ENCODE measurements around the gene BST1. TPM values are rescaled to one million over a fixed set of nuclear protein-coding genes. Genes with fewer than 3 reads are reported as not detected.

Gene BST1
- total and polyA plus RNA-seq, 10 of the 15 experiments (the other 5 are each of a cell fraction or from before 2014, with no cell fraction given), result 0.04 to 0.42 (median 0.11) TPM; not detected in 1

DNA sequence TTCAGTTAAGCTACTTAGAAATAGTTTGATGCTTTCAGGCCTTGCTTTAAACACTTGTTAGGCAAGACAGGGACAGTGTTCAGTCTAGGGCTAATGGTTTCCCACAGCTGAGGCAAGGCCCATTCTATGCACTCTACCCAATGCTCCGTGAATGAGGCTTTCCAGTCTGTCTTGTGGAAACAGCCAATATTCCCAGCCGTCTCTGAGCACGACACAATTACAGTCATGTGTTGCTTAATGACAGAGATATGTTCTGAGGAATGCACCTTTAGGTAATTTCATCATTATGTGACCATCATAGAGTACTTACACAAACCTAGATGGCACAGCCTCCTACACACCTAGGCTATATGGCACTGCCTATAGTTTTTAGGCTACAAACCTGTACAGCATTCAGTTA lies 30.8 kb upstream of the BST1 start (continued):
- TF ChIP-seq, protein P1, sequence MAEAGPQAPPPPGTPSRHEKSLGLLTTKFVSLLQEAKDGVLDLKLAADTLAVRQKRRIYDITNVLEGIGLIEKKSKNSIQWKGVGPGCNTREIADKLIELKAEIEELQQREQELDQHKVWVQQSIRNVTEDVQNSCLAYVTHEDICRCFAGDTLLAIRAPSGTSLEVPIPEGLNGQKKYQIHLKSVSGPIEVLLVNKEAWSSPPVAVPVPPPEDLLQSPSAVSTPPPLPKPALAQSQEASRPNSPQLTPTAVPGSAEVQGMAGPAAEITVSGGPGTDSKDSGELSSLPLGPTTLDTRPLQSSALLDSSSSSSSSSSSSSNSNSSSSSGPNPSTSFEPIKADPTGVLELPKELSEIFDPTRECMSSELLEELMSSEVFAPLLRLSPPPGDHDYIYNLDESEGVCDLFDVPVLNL (IDR thresholded peaks at IDR 0.05; ENCODE audit: low read depth, low read length), result no peak

DNA sequence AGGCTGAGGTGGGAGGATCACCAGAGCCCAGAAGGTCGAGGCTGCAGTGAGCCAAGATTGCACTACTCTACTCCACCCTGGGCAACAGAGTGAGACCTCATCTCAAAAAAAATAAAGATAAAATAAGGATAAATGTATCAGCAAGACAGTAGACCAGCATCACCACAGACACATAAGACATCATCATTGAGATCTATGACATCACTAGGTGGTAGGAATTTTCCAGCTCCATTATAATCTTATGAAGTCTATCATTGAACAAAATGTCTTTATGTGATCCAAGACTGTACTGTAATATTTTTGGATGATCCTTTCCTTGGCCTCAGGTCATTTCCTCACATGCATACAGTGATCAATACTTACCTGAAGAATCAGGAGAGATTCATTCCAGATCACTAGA lies 29.5 kb upstream of the BST1 start:
- RAD21 ChIA-PET (ENCODE audit: unreplicated experiment), result interaction anchor here (0.7 to 1.9 kb wide), 2 partner anchors 21 to 84 kb away, joined by 3 to 9 read pairs; no protein-coding TSS in a partner anchor
- POLR2A ChIA-PET, result interaction anchor here (0.7 to 1.4 kb wide), 4 partner anchors 9 to 21 kb away, joined by 3 to 6 read pairs (median 4); no protein-coding TSS in a partner anchor
- no peak for TF ChIP-seq SUZ12 (IDR thresholded peaks at IDR 0.05; ENCODE audit: unreplicated experiment)
- no peak for TF ChIP-seq DPF2 (IDR thresholded peaks at IDR 0.05)
- TF ChIP-seq SIN3A (IDR thresholded peaks at IDR 0.05; ENCODE audit: low read depth, low read length), result no peak
- TF ChIP-seq CBFB (IDR thresholded peaks at IDR 0.05; ENCODE audit: low read depth), result no peak
- no peak for TF ChIP-seq MTA3 (IDR thresholded peaks at IDR 0.05; ENCODE audit: borderline replicate concordance, low read length)
- TF ChIP-seq ZNF274 (IDR thresholded peaks at IDR 0.05; ENCODE audit: insufficient read depth, insufficient read length), result no peak
- no peak for TF ChIP-seq CREM (IDR thresholded peaks at IDR 0.05; ENCODE audit: low read depth)
- TF ChIP-seq, protein P2, sequence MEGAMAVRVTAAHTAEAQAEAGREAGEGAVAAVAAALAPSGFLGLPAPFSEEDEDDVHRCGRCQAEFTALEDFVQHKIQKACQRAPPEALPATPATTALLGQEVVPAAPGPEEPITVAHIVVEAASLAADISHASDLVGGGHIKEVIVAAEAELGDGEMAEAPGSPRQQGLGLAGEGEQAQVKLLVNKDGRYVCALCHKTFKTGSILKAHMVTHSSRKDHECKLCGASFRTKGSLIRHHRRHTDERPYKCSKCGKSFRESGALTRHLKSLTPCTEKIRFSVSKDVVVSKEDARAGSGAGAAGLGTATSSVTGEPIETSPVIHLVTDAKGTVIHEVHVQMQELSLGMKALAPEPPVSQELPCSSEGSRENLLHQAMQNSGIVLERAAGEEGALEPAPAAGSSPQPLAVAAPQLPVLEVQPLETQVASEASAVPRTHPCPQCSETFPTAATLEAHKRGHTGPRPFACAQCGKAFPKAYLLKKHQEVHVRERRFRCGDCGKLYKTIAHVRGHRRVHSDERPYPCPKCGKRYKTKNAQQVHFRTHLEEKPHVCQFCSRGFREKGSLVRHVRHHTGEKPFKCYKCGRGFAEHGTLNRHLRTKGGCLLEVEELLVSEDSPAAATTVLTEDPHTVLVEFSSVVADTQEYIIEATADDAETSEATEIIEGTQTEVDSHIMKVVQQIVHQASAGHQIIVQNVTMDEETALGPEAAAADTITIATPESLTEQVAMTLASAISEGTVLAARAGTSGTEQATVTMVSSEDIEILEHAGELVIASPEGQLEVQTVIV (IDR thresholded peaks at IDR 0.05; ENCODE audit: borderline replicate concordance, partially characterized antibody), result no peak
- no peak for TF ChIP-seq SUPT20H (IDR thresholded peaks at IDR 0.05; ENCODE audit: borderline replicate concordance, control insufficient read depth, low read depth, low read length)
- TF ChIP-seq TAF1 (IDR thresholded peaks at IDR 0.05; ENCODE audit: borderline replicate concordance, low read depth, low read length), result no peak
- TF ChIP-seq, protein P3, sequence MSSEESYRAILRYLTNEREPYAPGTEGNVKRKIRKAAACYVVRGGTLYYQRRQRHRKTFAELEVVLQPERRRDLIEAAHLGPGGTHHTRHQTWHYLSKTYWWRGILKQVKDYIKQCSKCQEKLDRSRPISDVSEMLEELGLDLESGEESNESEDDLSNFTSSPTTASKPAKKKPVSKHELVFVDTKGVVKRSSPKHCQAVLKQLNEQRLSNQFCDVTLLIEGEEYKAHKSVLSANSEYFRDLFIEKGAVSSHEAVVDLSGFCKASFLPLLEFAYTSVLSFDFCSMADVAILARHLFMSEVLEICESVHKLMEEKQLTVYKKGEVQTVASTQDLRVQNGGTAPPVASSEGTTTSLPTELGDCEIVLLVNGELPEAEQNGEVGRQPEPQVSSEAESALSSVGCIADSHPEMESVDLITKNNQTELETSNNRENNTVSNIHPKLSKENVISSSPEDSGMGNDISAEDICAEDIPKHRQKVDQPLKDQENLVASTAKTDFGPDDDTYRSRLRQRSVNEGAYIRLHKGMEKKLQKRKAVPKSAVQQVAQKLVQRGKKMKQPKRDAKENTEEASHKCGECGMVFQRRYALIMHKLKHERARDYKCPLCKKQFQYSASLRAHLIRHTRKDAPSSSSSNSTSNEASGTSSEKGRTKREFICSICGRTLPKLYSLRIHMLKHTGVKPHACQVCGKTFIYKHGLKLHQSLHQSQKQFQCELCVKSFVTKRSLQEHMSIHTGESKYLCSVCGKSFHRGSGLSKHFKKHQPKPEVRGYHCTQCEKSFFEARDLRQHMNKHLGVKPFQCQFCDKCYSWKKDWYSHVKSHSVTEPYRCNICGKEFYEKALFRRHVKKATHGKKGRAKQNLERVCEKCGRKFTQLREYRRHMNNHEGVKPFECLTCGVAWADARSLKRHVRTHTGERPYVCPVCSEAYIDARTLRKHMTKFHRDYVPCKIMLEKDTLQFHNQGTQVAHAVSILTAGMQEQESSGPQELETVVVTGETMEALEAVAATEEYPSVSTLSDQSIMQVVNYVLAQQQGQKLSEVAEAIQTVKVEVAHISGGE (CRISPR knock-in tag; IDR thresholded peaks at IDR 0.05), result no peak
- TF ChIP-seq, protein P4, sequence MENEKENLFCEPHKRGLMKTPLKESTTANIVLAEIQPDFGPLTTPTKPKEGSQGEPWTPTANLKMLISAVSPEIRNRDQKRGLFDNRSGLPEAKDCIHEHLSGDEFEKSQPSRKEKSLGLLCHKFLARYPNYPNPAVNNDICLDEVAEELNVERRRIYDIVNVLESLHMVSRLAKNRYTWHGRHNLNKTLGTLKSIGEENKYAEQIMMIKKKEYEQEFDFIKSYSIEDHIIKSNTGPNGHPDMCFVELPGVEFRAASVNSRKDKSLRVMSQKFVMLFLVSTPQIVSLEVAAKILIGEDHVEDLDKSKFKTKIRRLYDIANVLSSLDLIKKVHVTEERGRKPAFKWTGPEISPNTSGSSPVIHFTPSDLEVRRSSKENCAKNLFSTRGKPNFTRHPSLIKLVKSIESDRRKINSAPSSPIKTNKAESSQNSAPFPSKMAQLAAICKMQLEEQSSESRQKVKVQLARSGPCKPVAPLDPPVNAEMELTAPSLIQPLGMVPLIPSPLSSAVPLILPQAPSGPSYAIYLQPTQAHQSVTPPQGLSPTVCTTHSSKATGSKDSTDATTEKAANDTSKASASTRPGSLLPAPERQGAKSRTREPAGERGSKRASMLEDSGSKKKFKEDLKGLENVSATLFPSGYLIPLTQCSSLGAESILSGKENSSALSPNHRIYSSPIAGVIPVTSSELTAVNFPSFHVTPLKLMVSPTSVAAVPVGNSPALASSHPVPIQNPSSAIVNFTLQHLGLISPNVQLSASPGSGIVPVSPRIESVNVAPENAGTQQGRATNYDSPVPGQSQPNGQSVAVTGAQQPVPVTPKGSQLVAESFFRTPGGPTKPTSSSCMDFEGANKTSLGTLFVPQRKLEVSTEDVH (IDR thresholded peaks at IDR 0.05; ENCODE audit: low read depth, partially characterized antibody), result no peak

More for the DNA sequence above, 29.5 kb upstream of the BST1 start:
- Histone ChIP-seq H3K4me1 (ENCODE audit: control insufficient read depth, insufficient read depth, low read length) (peaks cover 4% of the 10 kb centered on the region; the same call in 1 of the 2 replicates), H3K36me3 (ENCODE audit: control insufficient read depth in 2 of 2, insufficient read depth in 2 of 2, low read length in 1 of 2) (no peaks in the 10 kb centered on the region), H2AFZ (ENCODE audit: control insufficient read depth, low read depth, low read length) (no peak overlapping the region), H3K9me3 (replicated peaks; ENCODE audit: control insufficient read depth, insufficient read depth, low read length) (no peaks in the 10 kb centered on the region), H4K20me1 (ENCODE audit: control insufficient read depth, insufficient read depth) (no peaks in the 10 kb centered on the region), H3K79me2 (ENCODE audit: control insufficient read depth, insufficient read depth, low read length) (peaks cover 49% of the 10 kb centered on the region), H3K27ac (ENCODE audit: control insufficient read depth, insufficient read depth) (no peak overlapping the region), H3K9ac (ENCODE audit: control insufficient read depth, insufficient read depth, low read length) (no peak overlapping the region), H3K27me3 (replicated peaks in 1 of 2; ENCODE audit: control insufficient read depth in 2 of 2, insufficient read depth in 2 of 2, low read length in 1 of 2) (no peaks in the 10 kb centered on the region), H3K4me2 (ENCODE audit: control insufficient read depth, insufficient read depth) (no peak overlapping the region), H3K4me3 (no peak overlapping the region)
- in situ Hi-C loops (cut with MboI), result no loop called here
- no peak for ATAC-seq
- no TSS peak for BruUV-seq (replicated peaks)
- FAIRE-seq, result peak; percentile 7
- 94% methylated on average over 1 of the region's 1 CpG for WGBS (ENCODE audit: insufficient coverage, insufficient replicate concordance, low lambda C conversion rate, missing lambda C conversion rate)
- ChIA-PET CTCF (interaction anchor here (0.6 to 1.7 kb wide), 4 partner anchors 16 to 431 kb away, joined by 3 to 5 read pairs (median 4); no protein-coding TSS in a partner anchor), SMC1A (ENCODE audit: uncharacterized antibody, unreplicated experiment) (interaction anchor here (0.6 to 1.8 kb wide), 6 partner anchors 10 to 158 kb away, joined by 3 to 6 read pairs (median 3); no protein-coding TSS in a partner anchor)
- DNase-seq (ENCODE audit: low read depth, low spot score), result no peak
- intact Hi-C loops (cut with micrococcal nuclease; ENCODE audit: unreplicated experiment), result no loop called here
